Cardiac muscle cell (in vitro differentiated cells and primary cell): ENCODE results near the gene SF3A2. TPM values are rescaled to one million over a fixed set of nuclear protein-coding genes. Genes with fewer than 3 reads are reported as not detected.

ENCODE experiments used
- DNase-seq, 2 donors: peaks; one replicate each; pipeline versions ENCODE4 v3.0.0 to v3.0.0-alpha.2; 2010 to 2017; ENCODE audit warnings: low read depth in 1 of 2, low spot score in 1 of 2
- H3K27ac ChIP-seq: fragments of 200-600 bp; sonication (generic); 2 replicates; pipeline ENCODE4 v1.5.1; 2016
- H3K27me3 ChIP-seq: fragments of 200-600 bp; sonication (generic); 2 replicates; pipeline ENCODE4 v1.6.0; 2016; ENCODE audit warnings: control low read depth
- H3K36me3 ChIP-seq: fragments of 200-600 bp; sonication (generic); 2 replicates; pipeline ENCODE4 v1.5.1; 2016; ENCODE audit warnings: control low read depth
- H3K4me1 ChIP-seq: fragments of 200-600 bp; sonication (generic); 2 replicates; pipeline ENCODE4 v1.8.1; 2017; ENCODE audit warnings: low read depth, mild to moderate bottlenecking, mixed run types
- H3K4me3 ChIP-seq: fragments of 200-600 bp; sonication (generic); 2 replicates; pipeline ENCODE4 v1.5.1; 2016; ENCODE audit warnings: mild to moderate bottlenecking
- H3K9me3 ChIP-seq: fragments of 200-600 bp; sonication (generic); 2 replicates; pipeline ENCODE4 v1.5.1; 2017; ENCODE audit warnings: low read depth, mild to moderate bottlenecking, control low read depth
- polyA plus RNA-seq: library from polyadenylated mRNA; unstranded; fragments of >200 nt; fragmentation: Nextera tagmentation; extraction: Ambion mirVana; gene quantifications from 2 replicates; pipeline ENCODE4 v1.2.1, GENCODE V29; 2016
- total RNA-seq: library from RNA; depleted of rRNA; stranded (reverse); fragments of >200 nt; gene quantifications from 2 replicates; pipeline ENCODE4 v1.2.3, GENCODE V29; 2016
- TF ChIP-seq, protein P1 (sequence below): IDR thresholded peaks from 2 replicates; pipeline ENCODE4 v1.5.1; 2012; ENCODE audit warnings: low read depth, mild to moderate bottlenecking, low read length

Gene SF3A2
- total and polyA plus RNA-seq, 2 experiments from 2014 or later: 60.6 to 111 TPM

GRCh38 chr19:2274931-2275535 is 38.4 kb downstream of the SF3A2 start:
- H3K4me1 ChIP-seq: peaks cover 6% of the 10 kb centered on the region
- DNase-seq: peak; percentile 77
- TF ChIP-seq, protein P1, sequence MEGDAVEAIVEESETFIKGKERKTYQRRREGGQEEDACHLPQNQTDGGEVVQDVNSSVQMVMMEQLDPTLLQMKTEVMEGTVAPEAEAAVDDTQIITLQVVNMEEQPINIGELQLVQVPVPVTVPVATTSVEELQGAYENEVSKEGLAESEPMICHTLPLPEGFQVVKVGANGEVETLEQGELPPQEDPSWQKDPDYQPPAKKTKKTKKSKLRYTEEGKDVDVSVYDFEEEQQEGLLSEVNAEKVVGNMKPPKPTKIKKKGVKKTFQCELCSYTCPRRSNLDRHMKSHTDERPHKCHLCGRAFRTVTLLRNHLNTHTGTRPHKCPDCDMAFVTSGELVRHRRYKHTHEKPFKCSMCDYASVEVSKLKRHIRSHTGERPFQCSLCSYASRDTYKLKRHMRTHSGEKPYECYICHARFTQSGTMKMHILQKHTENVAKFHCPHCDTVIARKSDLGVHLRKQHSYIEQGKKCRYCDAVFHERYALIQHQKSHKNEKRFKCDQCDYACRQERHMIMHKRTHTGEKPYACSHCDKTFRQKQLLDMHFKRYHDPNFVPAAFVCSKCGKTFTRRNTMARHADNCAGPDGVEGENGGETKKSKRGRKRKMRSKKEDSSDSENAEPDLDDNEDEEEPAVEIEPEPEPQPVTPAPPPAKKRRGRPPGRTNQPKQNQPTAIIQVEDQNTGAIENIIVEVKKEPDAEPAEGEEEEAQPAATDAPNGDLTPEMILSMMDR: peak; percentile 60
- peaks cover 7% of the 10 kb centered on the region for H3K36me3 ChIP-seq
- H3K4me3 ChIP-seq: no peak overlapping the region
- no peaks in the 10 kb centered on the region for H3K27me3 ChIP-seq
- no peaks in the 10 kb centered on the region for H3K9me3 ChIP-seq
- no peak overlapping the region for H3K27ac ChIP-seq

DNA sequence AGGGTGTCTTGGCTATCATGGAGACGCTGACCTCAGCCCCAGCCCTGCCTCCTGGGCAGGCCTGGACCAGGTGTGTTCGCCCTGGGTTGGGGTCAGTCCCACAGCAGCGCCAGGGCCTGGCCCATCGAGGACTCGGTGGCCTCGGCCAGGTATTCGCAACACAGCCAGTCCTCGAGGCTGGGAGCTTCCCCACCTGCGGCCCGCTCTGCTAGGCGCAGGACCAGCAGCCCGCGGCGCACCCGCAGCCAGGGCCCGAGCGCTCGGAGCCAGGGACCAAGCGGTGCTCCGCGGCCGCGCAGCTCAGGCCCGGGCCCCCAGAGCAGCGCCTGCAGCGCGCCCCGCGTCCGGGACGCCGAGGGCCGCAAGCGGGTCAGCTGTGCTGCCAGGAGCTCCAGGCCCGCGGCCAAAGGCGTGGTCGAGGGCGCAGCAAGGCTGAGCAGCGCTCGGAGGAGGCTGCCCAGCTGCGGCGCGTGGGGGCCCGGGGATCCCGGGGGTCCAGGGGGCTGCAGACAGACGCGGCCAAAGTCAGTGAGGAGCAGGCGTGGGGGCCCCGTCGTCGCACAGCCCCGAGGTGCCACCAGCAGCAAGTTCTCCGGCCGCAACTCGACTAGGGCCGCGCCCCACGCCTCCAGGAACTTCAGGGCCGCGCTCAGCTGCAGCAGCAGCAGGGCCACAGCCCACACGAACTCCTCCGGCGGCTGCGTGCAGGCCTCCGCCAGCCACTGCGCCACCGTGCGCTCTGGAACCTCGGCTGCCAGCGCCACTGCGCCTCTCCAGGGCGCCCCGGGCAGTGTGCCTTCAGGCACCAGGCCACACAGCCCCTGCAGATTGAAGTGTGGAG is 39.2 kb downstream of the SF3A2 start:
- H3K9me3 ChIP-seq: no peaks in the 10 kb centered on the region
- no peak overlapping the region for H3K4me3 ChIP-seq
- H3K27ac ChIP-seq: no peak overlapping the region
- DNase-seq: no peak
- TF ChIP-seq, protein P1: no peak
- H3K36me3 ChIP-seq: peaks cover 7% of the 10 kb centered on the region
- H3K27me3 ChIP-seq: no peaks in the 10 kb centered on the region
- H3K4me1 ChIP-seq: peaks cover 6% of the 10 kb centered on the region

DNA sequence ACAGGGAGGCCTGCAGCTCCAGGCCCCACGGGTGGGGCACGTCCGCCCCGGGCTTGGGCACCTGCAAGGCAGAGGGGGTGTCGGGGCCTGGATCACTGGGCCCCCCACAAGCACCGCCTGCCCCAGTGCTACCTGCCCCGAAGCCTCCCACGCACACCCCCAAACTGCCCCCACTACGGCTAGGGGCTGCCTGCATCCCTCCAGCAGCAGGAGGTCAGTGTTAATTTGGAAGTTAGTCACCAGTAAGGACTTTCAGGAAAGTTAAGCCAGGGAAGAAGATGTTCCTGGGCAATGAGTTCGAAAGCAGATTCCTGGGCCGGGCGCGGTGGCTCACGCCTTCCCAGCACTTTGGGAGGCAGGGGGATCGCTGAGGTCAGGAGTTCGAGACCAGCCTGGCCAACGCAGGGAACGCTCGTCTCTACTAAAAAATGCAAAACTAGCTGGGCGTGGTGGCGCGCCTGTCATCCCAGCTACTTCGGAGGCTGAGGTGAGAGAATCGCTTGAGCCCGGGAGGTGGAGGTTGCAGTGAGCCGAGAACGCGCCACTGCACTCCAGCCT is 39.9 kb downstream of the SF3A2 start:
- no peak overlapping the region for H3K4me3 ChIP-seq
- TF ChIP-seq, protein P1: no peak

DNA sequence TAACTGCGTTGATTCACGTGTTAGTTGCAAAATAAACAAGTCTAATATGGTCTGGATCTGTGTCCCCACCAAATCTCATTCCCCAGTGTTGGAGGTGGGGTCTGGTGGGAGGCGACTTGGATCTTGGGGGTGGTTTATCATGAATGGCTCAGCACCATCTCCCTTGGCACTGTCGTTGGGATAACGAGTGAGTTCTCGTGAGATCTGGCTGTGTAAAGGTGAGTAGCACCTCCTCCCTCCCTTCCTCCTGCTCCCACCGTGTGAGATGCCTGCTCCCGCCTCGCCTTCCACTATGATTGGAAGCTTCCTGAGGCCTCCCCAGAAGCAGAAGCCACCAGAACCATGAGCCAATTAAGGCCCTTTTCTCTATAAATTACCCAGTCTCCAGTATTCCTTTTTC is 40.5 kb downstream of the SF3A2 start:
- Histone ChIP-seq H3K27ac (no peak overlapping the region), H3K4me1 (peaks cover 6% of the 10 kb centered on the region), H3K27me3 (peaks cover 6% of the 10 kb centered on the region), H3K36me3 (peaks cover 6% of the 10 kb centered on the region), H3K4me3 (no peak overlapping the region), H3K9me3 (no peaks in the 10 kb centered on the region)
- no peak for DNase-seq
- TF ChIP-seq, protein P1: no peak

More for the DNA sequence above, 39.9 kb downstream of the SF3A2 start:
- Histone ChIP-seq H3K27ac (no peak overlapping the region), H3K9me3 (no peaks in the 10 kb centered on the region), H3K27me3 (no peaks in the 10 kb centered on the region), H3K4me1 (peaks cover 6% of the 10 kb centered on the region), H3K36me3 (peaks cover 7% of the 10 kb centered on the region)
- DNase-seq: no peak

- DNase-seq: no peak
- Histone ChIP-seq H3K4me3 (no peak overlapping the region), H3K36me3 (no peaks in the 10 kb centered on the region), H3K9me3 (no peaks in the 10 kb centered on the region), H3K4me1 (no peaks in the 10 kb centered on the region), H3K27me3 (peaks cover 19% of the 10 kb centered on the region), H3K27ac (no peak overlapping the region)
- TF ChIP-seq, protein P1: no peak
Measured at GRCh38 chr19:2278459-2279158, 42.0 kb downstream of the SF3A2 start.
